GM18858 (cell line): ENCODE results near the gene RMI2.
"Not testable (repeated sequence)": the region's sequence is repeated elsewhere in the genome, so short reads cannot be mapped to it uniquely, and the experiment has no call there.

ENCODE experiments used
- ATAC-seq: cut with Tn5 transposase; IDR thresholded peaks from one replicate; pipeline ENCODE4 v1.9.1; 2021; ENCODE audit not compliant: unreplicated experiment

Gene RMI2

GRCh38 chr16:11350921-11351335 lies 5.7 kb downstream of the RMI2 start:
- no peak for ATAC-seq

- ATAC-seq, result no peak
These were observed 7.9 kb downstream of the RMI2 start for GRCh38 chr16:11353158-11353557.

- ATAC-seq, result peak; percentile 19
These were observed 9.1 kb downstream of the RMI2 start for GRCh38 chr16:11354407-11354732.

GRCh38 chr16:11354733-11355574 lies 9.7 kb downstream of the RMI2 start:
- peak; percentile 40 for ATAC-seq

GRCh38 chr16:11355862-11356261 lies 10.6 kb downstream of the RMI2 start:
- ATAC-seq, result no peak

- ATAC-seq, result no peak
These were observed 11.5 kb downstream of the RMI2 start for GRCh38 chr16:11356573-11357331.

GRCh38 chr16:11358531-11358930 lies 13.3 kb downstream of the RMI2 start:
- ATAC-seq, result no peak

- no peak for ATAC-seq
These were observed 14.1 kb downstream of the RMI2 start for GRCh38 chr16:11359370-11359769.

GRCh38 chr16:11360641-11361373 lies 15.5 kb downstream of the RMI2 start:
- ATAC-seq, result no peak

- ATAC-seq, result no peak
These were observed 16.6 kb downstream of the RMI2 start for GRCh38 chr16:11361701-11362451.

- ATAC-seq, result no peak
These were observed 18.6 kb downstream of the RMI2 start for GRCh38 chr16:11363927-11364258.

GRCh38 chr16:11367483-11367906 lies 22.2 kb downstream of the RMI2 start:
- no peak for ATAC-seq

GRCh38 chr16:11370084-11370931 lies 25.0 kb downstream of the RMI2 start:
- peak; percentile 57 for ATAC-seq

- not testable (repeated sequence) for ATAC-seq
These were observed 25.6 kb downstream of the RMI2 start for GRCh38 chr16:11370932-11371279.

- no peak for ATAC-seq
These were observed 27.0 kb downstream of the RMI2 start for GRCh38 chr16:11372073-11372828.

GRCh38 chr16:11372829-11373306 lies 27.6 kb downstream of the RMI2 start:
- ATAC-seq, result no peak

GRCh38 chr16:11374255-11374654 lies 29.0 kb downstream of the RMI2 start:
- ATAC-seq, result no peak

- ATAC-seq, result no peak
These were observed 31.9 kb downstream of the RMI2 start for GRCh38 chr16:11377154-11377553.

- ATAC-seq, result not testable (repeated sequence)
These were observed 33.7 kb downstream of the RMI2 start for GRCh38 chr16:11378951-11379350.
